Gastrocnemius medialis (tissue), 4 donors: ENCODE data around the gene NIPAL1. TPM values are rescaled to one million over a fixed set of nuclear protein-coding genes. Genes with fewer than 3 reads are reported as not detected.

Source experiments
- ATAC-seq, 2 donors: fragments of 150-250 bp; one replicate each; pipeline ENCODE4 v1.9.1; 2016
- DNase-seq, 2 donors: peaks; one replicate each; pipeline ENCODE4 v3.0.0-alpha.2; 2019
- H3K27ac ChIP-seq, 4 donors: fragments of 200-600 bp; sonication (generic); 1 replicate in 1 of 4; 2 replicates in 3 of 4; pipeline ENCODE4 v1.5.1; 2016 to 2018; ENCODE audit warnings: mild to moderate bottlenecking in 2 of 4, moderate library complexity in 1 of 4
- H3K27me3 ChIP-seq, 3 donors: fragments of 200-600 bp; sonication (generic) in 2 of 3; 1 replicate in 1 of 3; 2 replicates in 2 of 3; pipeline versions ENCODE4 v1.5.1 to v1.6.0; 2016 to 2019; ENCODE audit warnings: mild to moderate bottlenecking in 1 of 3, moderate library complexity in 1 of 3
- H3K36me3 ChIP-seq, 2 donors: fragments of 200-600 bp; sonication (generic) in 1 of 2; one replicate each; pipeline ENCODE4 v1.5.1; 2017 to 2018
- H3K4me1 ChIP-seq, 2 donors: fragments of 200-600 bp; sonication (generic) in 1 of 2; one replicate each; pipeline ENCODE4 v1.5.1; 2016 to 2017; ENCODE audit warnings: mild to moderate bottlenecking in 2 of 2
- H3K4me3 ChIP-seq, 4 donors: fragments of 200-600 bp; sonication (generic) in 3 of 4; 1 replicate in 1 of 4; 2 replicates in 3 of 4; pipeline ENCODE4 v1.5.1; 2016 to 2019; ENCODE audit warnings: mild to moderate bottlenecking in 2 of 4
- H3K9me3 ChIP-seq, 3 donors: fragments of 200-600 bp; sonication (generic) in 2 of 3; 1 replicate in 1 of 3; 2 replicates in 2 of 3; pipeline ENCODE4 v1.5.1; 2016 to 2019
- POLR2A ChIP-seq, 2 donors: fragments of 450-650 bp; IDR thresholded peaks; one replicate each; pipeline ENCODE4 v1.6.1; 2017; ENCODE audit warnings: antibody characterized with exemption in 2 of 2, mild to moderate bottlenecking in 2 of 2, moderate library complexity in 2 of 2
- in situ Hi-C, 4 donors: fragments of 200-750 bp; cut with MboI; loops; one replicate each; pipeline versions ENCODE4 v1.15.0 to v1.8.0; 2017; ENCODE audit warnings: low sequenced_read_pairs in 4 of 4
- intact Hi-C: fragments of 100-400 bp; cut with DNase I; formaldehyde crosslinking; loops from one replicate; pipeline ENCODE4 v1.15.1; 2023; ENCODE audit warnings: low total_unique reads
- total RNA-seq, 4 donors: library from RNA; depleted of rRNA; stranded (reverse); fragments of >200 nt; gene quantifications; one replicate each; pipeline versions ENCODE4 v1.1.0 to v1.2.3, GENCODE V29; 2016
- TF ChIP-seq, protein P1 (sequence below), 5 experiments: fragments of 450-650 bp in 3 of 5; fragments of 200-600 bp in 2 of 5; sonication (generic) in 2 of 5; IDR thresholded peaks in 4 of 5; conservative IDR thresholded peaks in 1 of 5; 1 replicate in 4 of 5; 2 replicates in 1 of 5; pipeline ENCODE4 v1.5.1; 2016 to 2019; ENCODE audit warnings: antibody characterized with exemption in 5 of 5, mild to moderate bottlenecking in 3 of 5, moderate library complexity in 3 of 5

NIPAL1 gene
- total RNA-seq, 4 donors from 2014 or later = 0.07 to 0.51 (median 0.15) TPM; not detected in 1

GRCh38 chr4:48078862-48079655, 62.5 kb downstream of the NIPAL1 start:
- in situ Hi-C loops (no loop called here), intact Hi-C loops (no loop called here)
- Histone ChIP-seq H3K36me3 (no peaks in the 10 kb centered on the region), H3K4me1 (no peaks in the 10 kb centered on the region), H3K27ac (no peak overlapping the region), H3K4me3 (no peak overlapping the region), H3K9me3 (no peaks in the 10 kb centered on the region), H3K27me3 (no peaks in the 10 kb centered on the region)
- TF ChIP-seq POLR2A (IDR thresholded peaks at IDR 0.05) = no peak
- TF ChIP-seq, protein P1, sequence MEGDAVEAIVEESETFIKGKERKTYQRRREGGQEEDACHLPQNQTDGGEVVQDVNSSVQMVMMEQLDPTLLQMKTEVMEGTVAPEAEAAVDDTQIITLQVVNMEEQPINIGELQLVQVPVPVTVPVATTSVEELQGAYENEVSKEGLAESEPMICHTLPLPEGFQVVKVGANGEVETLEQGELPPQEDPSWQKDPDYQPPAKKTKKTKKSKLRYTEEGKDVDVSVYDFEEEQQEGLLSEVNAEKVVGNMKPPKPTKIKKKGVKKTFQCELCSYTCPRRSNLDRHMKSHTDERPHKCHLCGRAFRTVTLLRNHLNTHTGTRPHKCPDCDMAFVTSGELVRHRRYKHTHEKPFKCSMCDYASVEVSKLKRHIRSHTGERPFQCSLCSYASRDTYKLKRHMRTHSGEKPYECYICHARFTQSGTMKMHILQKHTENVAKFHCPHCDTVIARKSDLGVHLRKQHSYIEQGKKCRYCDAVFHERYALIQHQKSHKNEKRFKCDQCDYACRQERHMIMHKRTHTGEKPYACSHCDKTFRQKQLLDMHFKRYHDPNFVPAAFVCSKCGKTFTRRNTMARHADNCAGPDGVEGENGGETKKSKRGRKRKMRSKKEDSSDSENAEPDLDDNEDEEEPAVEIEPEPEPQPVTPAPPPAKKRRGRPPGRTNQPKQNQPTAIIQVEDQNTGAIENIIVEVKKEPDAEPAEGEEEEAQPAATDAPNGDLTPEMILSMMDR (IDR thresholded peaks at IDR 0.05 in 4 of 5, conservative IDR thresholded peaks at IDR 0.05 in 1 of 5) = no peak
- no peak for ATAC-seq
- DNase-seq = no peak

- Histone ChIP-seq H3K9me3 (no peaks in the 10 kb centered on the region), H3K36me3 (no peaks in the 10 kb centered on the region), H3K4me3 (no peak overlapping the region), H3K27ac (no peak overlapping the region), H3K27me3 (no peaks in the 10 kb centered on the region), H3K4me1 (no peaks in the 10 kb centered on the region)
- intact Hi-C loops = no loop called here
- DNase-seq (no peak), ATAC-seq (no peak)
- in situ Hi-C loops = loop anchor here in 3 of 4 donors (5.0 to 10.0 kb wide), 3 partner anchors 73 to 155 kb away; no protein-coding TSS in a partner anchor
- no peak for TF ChIP-seq POLR2A (IDR thresholded peaks at IDR 0.05)
- TF ChIP-seq, protein P1 (IDR thresholded peaks at IDR 0.05 in 4 of 5, conservative IDR thresholded peaks at IDR 0.05 in 1 of 5) = no peak
Observed at GRCh38 chr4:48079972-48080391, 63.4 kb downstream of the NIPAL1 start.

DNA sequence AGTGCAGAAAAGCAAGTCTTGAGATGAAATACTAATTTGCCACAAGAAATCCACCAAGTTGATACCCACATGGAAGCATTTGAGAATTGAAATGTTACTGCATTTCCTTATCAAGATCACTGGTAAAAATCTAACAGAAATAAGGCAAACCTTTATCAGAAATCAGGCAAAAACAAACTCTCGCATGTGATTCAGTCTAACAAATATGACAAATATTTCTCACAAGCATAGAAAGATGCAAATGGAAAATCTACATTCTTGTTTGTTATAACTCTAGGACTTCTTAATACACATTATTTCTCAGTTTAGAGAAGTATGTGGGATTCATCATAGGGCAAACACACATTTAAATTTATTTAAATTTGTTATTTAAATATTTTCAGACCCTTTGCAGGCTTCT, 64.6 kb downstream of the NIPAL1 start:
- DNase-seq = no peak

DNA sequence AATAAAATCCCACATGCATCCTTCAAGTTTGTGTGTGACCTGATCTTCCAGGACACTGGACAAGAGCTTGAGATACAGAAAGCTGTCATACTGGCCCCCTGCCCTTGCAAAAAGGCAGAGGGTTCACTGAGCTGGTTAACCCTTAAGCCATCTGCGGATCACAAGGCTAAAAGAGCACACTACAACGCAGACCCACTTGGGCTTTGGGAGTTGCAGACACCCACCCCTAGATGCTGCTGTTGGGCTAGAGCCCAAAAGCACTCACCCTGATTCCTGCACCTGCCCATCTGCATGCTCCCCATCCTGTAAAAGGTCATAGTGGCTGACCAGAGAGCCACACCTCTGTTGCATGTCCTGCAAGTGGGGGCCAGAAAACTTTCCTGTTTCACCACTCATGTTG, 66.4 kb downstream of the NIPAL1 start:
- H3K36me3 ChIP-seq = no peaks in the 10 kb centered on the region
- intact Hi-C loops (no loop called here), in situ Hi-C loops (loop anchor here in 3 of 4 donors (5.0 to 10.0 kb wide), 3 partner anchors 76 to 158 kb away; no protein-coding TSS in a partner anchor)
- H3K27ac ChIP-seq = no peak overlapping the region
- H3K9me3 ChIP-seq = no peaks in the 10 kb centered on the region
- H3K4me1 ChIP-seq = no peaks in the 10 kb centered on the region
- H3K4me3 ChIP-seq = no peak overlapping the region
- no peak for TF ChIP-seq POLR2A (IDR thresholded peaks at IDR 0.05)
- TF ChIP-seq, protein P1 (IDR thresholded peaks at IDR 0.05 in 4 of 5, conservative IDR thresholded peaks at IDR 0.05 in 1 of 5) = no peak
- no peak for ATAC-seq
- no peaks in the 10 kb centered on the region for H3K27me3 ChIP-seq
- no peak for DNase-seq

More for the DNA sequence above, 64.6 kb downstream of the NIPAL1 start:
- Histone ChIP-seq H3K4me3 (no peak overlapping the region), H3K27me3 (no peaks in the 10 kb centered on the region), H3K4me1 (no peaks in the 10 kb centered on the region), H3K27ac (no peak overlapping the region), H3K9me3 (no peaks in the 10 kb centered on the region), H3K36me3 (no peaks in the 10 kb centered on the region)
- no peak for TF ChIP-seq POLR2A (IDR thresholded peaks at IDR 0.05)
- TF ChIP-seq, protein P1 (IDR thresholded peaks at IDR 0.05 in 4 of 5, conservative IDR thresholded peaks at IDR 0.05 in 1 of 5) = no peak
- intact Hi-C loops (no loop called here), in situ Hi-C loops (loop anchor here in 3 of 4 donors (5.0 to 10.0 kb wide), 3 partner anchors 74 to 156 kb away; no protein-coding TSS in a partner anchor)
- ATAC-seq = no peak
